NCI-H526 (cell line): Measurements from ENCODE around the gene SEC14L1.

Source experiments
- DNase-seq, 2 experiments: peaks; one replicate each; lab custom pipeline; 2025; lab: John Stamatoyannopoulos, UW

The SEC14L1 gene

GRCh38 chr17:77191244-77191643 is 50.5 kb downstream of the SEC14L1 start:
- DNase-seq: no peak

- DNase-seq: no peak
Observed at GRCh38 chr17:77193653-77194052, 52.9 kb downstream of the SEC14L1 start.

DNA sequence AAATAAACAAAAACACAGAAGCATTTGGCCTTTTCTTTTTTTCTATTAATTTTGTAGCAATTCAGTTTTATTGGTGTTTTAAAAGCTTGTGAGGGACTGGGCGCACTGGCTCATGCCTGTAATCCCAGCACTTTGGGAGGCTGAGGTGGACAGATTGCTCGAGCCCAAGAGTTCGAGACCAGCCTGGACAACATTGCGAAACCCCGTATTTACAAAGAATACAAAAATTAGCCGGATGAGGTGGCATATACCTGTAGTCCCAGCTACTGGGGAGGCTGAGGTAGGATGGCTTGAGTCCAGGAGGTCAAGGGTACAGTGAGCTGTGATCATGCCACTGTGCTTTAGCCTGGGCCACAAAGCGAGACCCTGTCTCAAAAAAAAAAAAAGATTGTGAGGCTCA is 53.4 kb downstream of the SEC14L1 start:
- DNase-seq: no peak

DNA sequence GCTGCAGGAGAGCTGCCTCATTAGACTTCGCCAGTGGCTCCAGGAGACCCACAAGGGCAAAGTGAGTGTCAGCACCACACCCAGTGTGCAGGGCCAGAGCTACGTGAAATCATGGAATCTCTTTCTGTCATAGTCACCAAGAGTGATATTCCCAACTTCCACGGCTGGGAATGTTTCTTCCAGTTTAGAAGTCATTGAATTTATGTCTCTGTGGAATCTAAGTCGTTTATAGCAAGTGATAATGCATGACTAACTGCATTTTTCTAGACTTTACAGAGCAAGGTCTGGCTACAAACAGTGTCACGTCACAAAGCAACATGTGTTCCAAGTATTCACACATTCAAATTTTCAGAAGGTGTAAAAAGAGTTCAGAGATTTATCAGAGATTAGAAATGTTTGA is 55.5 kb downstream of the SEC14L1 start:
- no peak for DNase-seq

GRCh38 chr17:77197115-77197514 is 56.3 kb downstream of the SEC14L1 start:
- no peak for DNase-seq

DNA sequence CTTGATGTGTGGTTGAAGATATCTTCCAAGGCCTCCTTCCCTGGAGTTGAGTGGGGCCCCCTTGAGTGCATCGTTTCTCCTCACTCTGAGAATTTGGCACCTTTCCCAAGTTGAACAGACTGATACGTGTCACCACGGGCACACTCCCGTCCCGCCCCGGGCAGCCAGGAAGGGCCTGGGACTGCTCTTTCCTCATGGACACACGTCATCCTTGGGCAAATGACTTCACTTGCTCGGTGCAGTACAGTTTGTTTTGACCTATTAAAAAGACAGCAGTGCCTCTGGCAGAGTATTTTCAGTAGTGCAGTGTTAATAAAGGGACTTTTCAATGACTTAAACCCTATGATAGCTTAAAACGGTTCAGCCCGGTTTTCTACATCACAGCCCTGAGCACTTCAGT is 59.9 kb downstream of the SEC14L1 start:
- DNase-seq: no peak

GRCh38 chr17:77203436-77203835 is 62.7 kb downstream of the SEC14L1 start:
- DNase-seq: no peak

GRCh38 chr17:77203846-77204245 is 63.1 kb downstream of the SEC14L1 start:
- DNase-seq: no peak

DNA sequence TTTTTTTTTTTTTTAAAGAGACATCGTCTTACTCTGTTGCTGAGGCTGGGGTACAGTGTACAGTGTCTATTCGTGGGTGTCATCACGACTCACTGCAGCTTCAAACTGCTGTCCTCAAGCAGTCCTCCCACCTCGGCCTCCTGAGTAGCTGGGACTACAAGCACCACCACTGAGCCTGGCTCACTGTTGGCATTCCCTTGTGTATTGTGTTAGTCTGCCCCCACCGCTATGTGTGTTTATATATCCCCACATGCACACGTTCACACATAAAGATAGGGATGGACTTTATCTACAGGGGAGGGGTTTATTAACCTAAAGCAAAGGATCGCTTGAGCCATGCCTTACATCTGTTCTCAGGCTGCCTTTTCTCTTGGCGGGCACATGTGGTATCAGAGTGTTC is 63.8 kb downstream of the SEC14L1 start:
- DNase-seq: no peak

- no peak for DNase-seq
Observed at GRCh38 chr17:77205396-77206125, 64.8 kb downstream of the SEC14L1 start.

DNA sequence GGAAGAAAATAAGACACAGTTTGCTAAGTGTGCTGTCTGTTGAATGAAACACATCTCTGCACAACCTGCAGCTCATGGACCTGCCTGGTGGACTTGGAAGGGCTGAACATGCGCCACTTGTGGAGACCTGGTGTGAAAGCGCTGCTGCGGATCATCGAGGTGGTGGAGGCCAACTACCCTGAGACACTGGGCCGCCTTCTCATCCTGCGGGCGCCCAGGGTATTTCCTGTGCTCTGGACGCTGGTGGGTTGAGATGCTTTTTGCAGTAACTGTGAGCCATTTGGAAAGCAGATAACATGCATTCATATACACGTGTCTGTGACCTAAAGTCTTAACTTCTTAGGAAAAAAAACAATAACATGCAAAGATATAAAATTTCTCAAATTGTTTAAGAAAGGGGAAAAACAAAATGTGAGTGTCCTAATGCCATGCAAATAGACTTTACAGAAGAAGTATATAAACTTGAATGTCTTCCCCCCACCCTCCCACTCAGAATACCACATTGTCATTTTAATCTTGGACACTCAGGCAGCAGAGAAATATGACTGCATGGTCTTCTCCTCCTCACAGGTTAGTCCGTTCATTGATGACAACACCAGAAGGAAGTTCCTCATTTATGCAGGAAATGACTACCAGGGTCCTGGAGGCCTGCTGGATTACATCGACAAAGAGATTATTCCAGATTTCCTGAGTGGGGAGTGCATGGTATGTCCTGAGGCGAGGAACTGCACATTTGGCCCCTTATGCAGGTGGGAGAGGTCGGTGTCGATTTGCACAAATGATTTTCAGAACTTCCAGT is 65.6 kb downstream of the SEC14L1 start:
- no peak for DNase-seq

DNA sequence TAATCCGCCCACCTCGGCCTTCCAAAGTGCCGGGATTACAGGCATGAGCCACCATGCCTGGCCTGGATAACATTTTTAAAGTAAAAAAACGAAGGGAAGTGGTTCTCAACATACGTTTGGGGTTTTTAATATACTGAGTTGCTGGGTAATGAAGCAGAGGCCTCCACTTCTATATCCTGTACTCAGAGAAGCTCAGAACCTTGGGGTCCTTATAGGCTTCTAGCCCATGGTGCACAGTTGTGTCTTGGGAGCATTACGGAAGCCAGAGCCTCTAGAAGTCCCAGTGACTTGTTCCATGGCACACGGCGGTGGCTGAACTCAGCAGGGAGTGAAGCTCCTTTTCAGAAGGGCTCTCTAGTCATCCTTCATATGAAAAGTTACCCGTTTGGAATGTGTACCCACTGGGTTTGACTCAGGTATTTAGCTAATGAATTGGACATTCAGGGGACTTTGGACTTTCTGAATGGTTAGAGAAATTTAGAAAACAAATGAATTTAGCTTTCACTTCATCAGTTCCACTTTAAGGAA is 67.0 kb downstream of the SEC14L1 start:
- DNase-seq: no peak

DNA sequence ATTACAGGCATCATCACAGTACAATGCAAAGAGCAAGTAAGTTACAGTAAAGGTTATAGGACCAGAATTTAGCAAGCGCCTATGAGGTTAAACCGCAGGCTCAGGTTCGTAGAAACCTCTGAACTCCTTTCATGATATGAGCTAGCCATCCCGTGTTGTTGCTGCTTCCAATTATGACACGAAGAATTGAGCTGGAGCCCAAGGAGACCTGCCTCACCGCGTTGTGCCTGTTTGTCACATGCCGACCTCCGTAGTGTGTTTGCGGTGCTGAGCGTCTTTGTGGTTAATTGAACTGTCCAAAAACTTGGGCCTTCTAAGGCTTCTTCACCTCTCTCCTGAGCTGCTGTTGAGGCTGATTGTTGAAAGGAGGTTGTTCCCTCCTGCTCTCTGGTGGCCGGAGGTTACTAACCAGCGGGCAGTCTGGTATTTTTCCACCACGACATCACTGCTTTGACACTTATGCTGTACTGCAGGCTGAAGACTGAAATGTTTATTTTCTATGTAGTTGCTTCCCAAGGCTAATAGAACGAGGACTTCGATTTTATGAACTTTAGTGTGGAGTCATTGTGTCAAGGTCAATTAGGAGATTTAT is 67.5 kb downstream of the SEC14L1 start:
- DNase-seq: no peak

- DNase-seq: no peak
Observed at GRCh38 chr17:77208856-77209255, 68.1 kb downstream of the SEC14L1 start.

- DNase-seq: no peak
Observed at GRCh38 chr17:77209330-77209748, 68.6 kb downstream of the SEC14L1 start.

- no peak for DNase-seq
Observed at GRCh38 chr17:77210331-77210730, 69.6 kb downstream of the SEC14L1 start.

GRCh38 chr17:77210946-77211541 is 70.3 kb downstream of the SEC14L1 start:
- DNase-seq: no peak

GRCh38 chr17:77211681-77212080 is 70.9 kb downstream of the SEC14L1 start:
- DNase-seq: no peak

DNA sequence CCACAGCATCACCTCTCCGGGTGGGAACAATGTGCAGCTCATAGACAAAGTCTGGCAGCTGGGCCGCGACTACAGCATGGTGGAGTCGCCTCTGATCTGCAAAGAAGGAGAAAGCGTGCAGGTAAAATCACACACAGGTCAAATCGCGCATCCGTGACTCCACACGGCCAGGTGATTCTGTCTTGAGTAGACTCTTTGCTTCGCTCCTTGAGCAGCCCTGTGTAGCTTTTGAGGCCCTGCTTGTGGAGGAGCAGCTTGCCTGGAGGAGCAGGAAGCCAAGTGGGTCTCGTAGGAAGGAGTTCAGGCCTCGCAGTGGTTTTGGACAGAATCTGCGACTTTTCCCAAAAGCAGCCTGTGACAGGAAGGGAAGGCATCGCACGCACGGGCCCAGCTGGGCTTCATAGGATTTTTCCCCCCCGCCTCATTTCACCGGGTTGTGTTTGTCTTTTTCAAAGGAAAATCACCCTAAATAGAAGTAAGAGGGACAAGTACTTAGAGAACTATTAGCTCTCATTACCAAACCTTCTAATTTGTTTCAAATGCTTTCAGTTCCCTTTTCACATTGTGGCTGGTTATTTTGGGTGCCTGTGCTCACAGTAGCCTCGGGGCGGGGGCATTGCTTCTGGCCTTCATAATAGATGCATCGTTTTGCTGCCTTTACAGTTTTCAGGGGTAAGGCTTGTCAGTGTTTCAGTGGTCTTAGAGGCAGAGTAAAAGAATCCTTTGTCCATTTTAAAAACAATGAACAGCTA is 71.5 kb downstream of the SEC14L1 start:
- no peak for DNase-seq

GRCh38 chr17:77212833-77213777 is 72.3 kb downstream of the SEC14L1 start:
- DNase-seq: no peak

DNA sequence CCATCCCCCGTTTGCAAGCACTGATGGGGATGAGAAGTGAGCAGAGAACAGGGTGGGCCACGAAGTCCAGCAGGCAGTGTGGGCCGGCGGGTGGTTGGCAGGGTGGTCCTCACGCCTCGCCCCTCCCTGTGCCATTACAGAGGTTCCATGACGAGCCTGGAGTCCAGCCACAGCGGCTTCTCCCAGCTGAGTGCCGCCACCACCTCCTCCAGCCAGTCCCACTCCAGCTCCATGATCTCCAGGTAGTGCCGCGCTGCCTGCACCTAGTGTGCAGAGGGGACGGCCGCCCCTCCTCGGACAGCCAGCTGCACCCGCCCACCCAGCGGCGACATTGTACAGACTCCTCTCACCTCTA is 73.0 kb downstream of the SEC14L1 start:
- DNase-seq: no peak
